HG03108 (cell line): ENCODE measurements around the gene ADAMTS8.

ENCODE experiments used
- ATAC-seq: cut with Tn5 transposase; IDR thresholded peaks from one replicate; pipeline ENCODE4 v1.9.1; 2021; ENCODE audit warnings: moderate library complexity; ENCODE audit not compliant: unreplicated experiment

Gene ADAMTS8

DNA sequence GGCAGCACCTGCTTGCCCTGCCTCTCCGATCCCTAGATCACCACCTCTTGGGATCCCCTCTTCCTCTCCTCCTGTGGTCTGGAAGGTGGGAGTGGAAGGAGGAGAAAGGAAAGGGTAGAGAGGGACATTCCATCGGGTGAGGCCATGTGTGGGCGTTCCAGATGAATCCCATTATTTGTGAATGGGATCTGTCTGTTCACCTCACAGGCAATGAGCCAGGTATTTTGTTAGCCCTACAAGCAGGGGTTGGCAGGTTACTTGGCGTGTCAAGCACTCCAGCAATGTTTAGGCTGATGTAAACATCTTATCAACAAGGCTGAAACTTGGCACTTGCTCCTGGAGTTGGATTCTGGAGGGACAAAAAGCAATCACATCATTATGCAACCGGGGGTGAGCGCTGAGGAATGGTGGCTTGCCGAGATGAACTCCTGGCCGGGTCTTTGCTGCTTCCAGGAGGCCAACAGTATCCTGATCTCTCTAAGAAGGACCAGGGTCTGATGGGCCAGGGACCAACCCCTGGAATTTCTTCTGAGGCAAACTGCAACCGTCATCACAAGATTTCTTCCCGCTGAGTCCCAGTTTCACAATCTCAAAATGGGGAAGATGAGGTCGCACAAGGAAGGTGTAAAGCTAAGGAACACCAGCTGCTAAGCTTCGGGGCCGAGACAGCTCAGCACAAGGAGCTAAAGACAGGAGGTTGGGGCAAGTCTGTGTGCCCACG lies 7.8 kb downstream of the ADAMTS8 start:
- no peak for ATAC-seq

DNA sequence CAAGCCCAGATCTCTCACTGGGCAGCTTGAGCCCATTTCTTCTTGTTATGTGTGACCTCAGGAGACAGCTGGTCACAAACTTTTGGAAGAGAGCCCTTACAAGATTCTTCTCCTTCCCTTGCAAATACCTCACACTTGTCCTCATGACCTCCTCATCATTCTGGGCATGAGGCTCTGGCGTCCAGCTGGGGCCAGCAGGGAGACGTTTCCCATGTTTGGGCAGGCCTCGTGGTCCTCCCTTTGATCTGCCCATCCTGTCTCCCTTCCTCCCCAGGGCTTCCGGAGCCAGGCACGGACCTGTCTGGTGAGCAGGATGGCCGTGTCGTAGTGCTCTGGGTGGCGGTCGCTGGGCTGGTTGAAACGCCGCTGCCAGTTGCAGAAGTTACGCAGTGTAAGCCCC lies 9.7 kb downstream of the ADAMTS8 start:
- ATAC-seq: no peak

DNA sequence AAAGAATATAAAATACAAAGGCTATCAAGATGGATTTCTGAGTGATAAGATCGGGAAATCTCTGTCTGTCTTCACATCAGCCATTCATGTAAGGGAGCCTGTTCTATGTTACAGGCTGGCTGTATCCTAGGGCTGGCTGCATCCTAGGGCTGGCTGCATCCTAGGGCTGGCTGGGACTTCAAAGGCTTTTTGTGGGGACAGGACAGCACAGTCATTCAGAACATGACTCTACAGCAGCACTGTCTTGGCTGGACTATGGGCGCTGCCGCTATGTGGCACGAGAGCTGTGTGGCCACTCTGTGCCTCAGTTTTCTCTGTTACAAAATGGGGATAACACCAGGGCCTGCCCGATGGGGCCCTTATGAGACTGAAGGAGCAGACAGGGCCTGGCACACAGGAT lies 10.2 kb downstream of the ADAMTS8 start:
- no peak for ATAC-seq

GRCh38 chr11:130416906-130417305 lies 11.5 kb downstream of the ADAMTS8 start:
- ATAC-seq: no peak

DNA sequence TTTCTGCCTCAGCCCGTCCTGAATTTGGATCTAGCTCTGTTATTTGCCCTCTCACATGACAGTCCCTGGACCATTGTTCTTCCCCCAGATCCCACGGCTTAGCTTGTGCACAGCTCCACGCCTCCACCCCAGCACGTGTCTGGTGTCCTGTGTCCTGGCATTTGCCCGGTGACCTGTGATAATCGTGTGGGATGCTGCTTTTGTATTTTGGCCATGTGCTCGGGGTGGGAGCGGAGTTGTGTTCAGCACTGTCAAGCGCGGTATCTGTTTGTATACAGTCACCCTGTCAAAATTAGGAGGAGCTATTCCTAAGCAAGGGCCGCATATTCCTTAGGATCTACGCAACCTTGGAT lies 11.9 kb downstream of the ADAMTS8 start:
- no peak for ATAC-seq

DNA sequence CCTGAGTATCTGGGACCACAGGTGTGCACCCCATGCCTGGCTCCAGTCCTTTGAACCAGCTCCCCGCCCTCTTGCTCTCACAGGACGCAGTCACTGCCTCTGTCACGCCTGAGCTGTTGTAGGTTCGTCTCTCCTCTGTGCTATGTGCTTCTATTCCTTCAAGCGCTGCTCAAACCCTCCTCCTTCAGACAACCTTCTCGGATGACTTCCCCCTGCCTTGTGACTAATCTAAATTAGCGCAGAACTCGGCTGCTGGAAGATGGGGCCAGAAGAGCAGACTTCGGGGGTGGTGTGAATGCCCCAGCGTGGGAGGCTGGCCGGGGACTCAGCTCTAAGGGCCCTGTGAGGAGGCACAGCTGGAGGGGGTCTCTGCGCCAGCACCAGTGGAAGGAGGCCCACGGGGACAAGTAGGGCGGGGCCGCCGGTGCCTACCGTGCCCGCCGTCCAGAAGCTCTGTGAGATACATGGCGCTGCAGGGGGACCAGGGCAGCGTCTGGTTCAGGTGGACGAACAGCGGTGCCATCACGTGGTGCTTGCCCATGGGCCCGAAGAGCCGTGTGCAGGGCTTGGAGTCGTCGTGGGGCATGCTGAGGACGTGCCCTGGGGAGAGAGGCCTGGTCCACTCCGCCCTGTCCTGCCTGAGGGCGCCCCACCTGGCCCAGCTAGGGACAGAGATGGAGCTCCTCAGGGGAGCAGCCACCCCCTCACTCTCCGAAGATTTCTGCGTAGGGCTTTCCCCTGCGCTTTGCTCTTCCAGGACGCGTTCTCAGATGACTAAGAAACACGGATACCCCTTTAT lies 12.5 kb downstream of the ADAMTS8 start:
- no peak for ATAC-seq

DNA sequence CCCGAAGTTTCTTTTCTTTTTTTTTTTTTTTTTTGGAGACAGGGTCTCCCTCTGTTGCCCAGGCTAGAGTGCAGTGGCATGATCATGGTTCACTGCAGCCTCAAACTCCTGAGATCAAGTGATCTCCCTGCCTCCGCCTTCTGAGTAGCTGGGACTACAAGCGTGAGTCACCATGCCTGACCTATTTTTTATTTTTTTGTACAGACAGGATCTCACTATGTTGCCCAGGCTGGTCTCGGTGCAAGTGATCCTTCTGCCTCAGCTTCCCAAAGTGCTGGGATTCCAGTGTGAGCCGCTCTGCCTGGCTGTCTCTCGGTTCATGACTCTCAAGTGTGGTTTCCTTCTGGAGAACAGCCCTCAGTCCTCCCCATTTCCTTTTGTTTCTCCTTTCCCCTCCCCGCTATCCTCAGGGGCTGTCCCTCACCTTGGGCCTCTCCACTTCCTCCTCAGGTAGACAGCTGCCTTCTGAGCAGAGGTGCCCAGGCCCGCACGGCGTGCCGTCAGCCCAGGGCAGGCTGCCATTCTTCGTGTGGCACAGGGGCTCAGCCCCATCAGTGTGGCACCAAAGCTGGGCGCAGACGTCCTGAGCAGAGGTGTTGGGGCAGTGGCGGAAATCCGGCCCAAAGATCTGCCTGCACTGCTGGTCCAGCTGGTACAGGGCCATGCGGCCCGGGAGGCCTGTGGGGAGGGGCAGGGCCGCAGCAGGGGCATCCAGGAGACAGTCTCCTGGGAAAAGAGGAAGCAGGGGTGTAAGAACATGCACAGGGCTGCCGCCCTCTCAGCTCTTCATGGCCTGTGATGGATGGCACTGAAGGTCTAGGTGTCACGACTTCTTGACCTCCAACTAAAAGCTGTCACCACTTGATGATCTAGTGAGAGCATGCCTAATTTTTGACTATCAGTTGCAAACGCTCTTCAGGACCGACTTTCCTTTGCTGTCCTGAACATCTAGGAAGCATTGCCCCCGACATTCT lies 14.0 kb downstream of the ADAMTS8 start:
- ATAC-seq: no peak

DNA sequence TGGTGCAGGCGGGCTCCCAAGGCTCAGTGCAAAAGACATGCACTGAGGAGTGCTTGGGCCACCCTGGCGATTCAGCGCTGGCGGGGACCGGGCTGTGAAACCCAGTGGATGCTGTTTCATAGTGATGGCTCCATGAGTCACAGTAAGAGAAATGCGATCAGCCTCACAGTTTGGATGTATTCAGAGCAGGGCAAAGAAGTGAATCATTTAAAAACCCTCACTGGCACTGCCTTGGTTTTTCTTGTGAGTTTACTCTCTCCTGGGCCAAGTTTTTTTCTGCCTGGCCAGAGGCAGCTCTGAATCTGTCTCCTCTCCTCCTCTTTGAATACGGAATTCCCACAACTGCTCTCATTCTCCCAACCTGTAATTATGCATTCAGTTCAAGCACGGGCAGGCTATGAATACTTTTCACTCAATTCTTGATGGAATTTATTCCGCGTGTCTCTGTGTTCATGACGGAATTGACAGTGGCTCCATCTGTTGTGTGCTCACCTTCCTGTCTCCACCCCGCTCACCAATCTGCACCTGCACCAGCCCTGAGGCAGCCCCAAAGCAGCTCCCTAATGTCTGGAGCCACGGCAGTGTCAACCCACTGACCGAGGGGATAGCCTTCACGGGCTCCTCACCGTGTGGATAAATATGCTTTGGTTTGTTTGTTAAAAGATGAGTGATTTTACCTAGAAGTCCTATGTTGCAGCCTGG lies 14.9 kb downstream of the ADAMTS8 start:
- ATAC-seq: no peak

GRCh38 chr11:130411223-130411622 lies 17.2 kb downstream of the ADAMTS8 start:
- no peak for ATAC-seq

- no peak for ATAC-seq
Observed at GRCh38 chr11:130409594-130410388, 18.6 kb downstream of the ADAMTS8 start.

GRCh38 chr11:130408901-130409300 lies 19.5 kb downstream of the ADAMTS8 start:
- no peak for ATAC-seq

DNA sequence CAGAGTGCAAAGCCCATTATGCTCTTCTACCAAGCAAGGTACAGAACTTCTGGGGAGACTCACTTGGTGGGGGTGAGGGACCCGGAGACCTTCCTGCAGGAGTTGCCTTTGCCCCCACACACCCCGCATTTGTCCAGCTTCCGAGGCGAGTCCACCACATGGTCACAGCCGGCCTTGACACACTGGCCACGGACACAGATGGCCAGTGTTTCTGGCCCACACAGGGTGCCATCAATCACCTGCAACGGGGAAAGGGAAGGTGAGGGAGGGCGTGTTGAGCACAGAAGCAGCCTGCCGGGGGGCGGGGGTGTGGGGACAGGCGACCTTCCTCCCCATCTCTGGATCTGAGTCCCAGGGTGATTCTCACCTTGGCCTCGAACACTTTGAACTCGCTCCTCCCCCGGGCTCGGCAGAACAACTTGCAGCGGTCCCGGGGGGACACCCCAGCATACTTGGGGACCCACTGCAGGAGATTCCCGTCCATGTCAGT lies 20.0 kb downstream of the ADAMTS8 start:
- ATAC-seq: no peak

GRCh38 chr11:130407978-130408377 lies 20.4 kb downstream of the ADAMTS8 start:
- ATAC-seq: no peak

GRCh38 chr11:130405428-130405827 lies 23.0 kb downstream of the ADAMTS8 start:
- ATAC-seq: no peak

GRCh38 chr11:130404727-130405126 lies 23.7 kb downstream of the ADAMTS8 start:
- ATAC-seq: no peak

DNA sequence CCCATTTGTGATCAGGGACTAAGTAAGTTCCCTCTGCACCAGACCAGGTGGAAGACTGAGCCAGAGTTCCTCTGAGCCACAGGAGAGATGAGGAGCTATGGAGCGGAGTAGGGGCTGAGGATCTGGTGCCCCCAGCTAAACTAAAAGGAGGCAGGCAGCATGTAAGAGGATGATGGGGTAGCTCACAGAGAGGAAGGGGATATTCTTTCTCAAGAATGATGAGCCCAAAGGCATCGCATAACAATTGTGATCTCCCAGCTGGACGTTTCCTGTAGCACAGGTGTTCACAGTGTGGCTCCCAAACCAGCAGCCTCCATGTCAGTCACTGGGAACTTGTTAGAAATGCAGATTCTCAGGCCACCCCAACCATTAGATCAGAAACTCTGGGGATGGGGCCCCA lies 24.4 kb downstream of the ADAMTS8 start:
- no peak for ATAC-seq

DNA sequence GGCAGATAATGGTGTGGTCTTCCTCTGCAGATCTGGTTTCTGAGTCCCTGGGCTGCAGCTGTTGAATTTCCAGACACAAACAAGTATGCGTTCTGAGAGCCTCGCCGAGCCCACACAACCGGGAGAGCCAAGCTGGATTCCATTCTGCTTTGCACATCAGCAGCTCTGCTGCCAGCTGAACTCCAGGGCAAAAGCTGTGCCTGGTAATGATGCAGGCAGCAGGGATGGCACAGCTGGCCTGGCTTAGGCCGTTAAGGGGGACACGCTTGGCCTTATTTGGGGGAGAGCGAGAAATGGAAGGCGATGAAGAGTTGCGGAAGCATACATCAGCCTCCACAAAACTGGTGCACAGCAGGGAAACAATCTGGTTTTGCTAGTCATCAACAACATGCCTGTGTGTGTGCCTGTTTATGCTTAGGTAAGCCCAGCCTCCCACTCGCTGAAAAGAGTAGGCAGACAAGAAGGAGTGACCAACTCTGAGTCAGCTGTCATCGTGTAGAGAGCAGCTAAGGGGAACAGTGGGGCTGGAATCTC lies 25.1 kb downstream of the ADAMTS8 start:
- ATAC-seq: no peak

- no peak for ATAC-seq
Observed at GRCh38 chr11:130402570-130402969, 25.8 kb downstream of the ADAMTS8 start.

- ATAC-seq: no peak
Observed at GRCh38 chr11:130400781-130401483, 27.5 kb downstream of the ADAMTS8 start.
